IPS-15b (cell line): ENCODE results near the gene MNT.

ENCODE experiments used
- H3K27me3 ChIP-seq: one replicate; pipeline ENCODE4 v1.6.1; 2013; ENCODE audit warnings: low read length; ENCODE audit not compliant: control insufficient read depth, insufficient read depth
- H3K36me3 ChIP-seq: one replicate; pipeline ENCODE4 v1.6.1; 2013; ENCODE audit warnings: low read length; ENCODE audit not compliant: control insufficient read depth, insufficient read depth
- H3K4me1 ChIP-seq: one replicate; pipeline ENCODE4 v1.6.1; 2013; ENCODE audit warnings: mild to moderate bottlenecking, low read length; ENCODE audit not compliant: control insufficient read depth, insufficient read depth
- H3K4me3 ChIP-seq: one replicate; pipeline ENCODE4 v1.5.1; 2013; ENCODE audit warnings: low read depth, low read length
- H3K9ac ChIP-seq: one replicate; pipeline ENCODE4 v1.6.1; 2013; ENCODE audit warnings: low read depth, mild to moderate bottlenecking, low read length
- H3K9me3 ChIP-seq: one replicate; pipeline ENCODE4 v1.6.1; 2013; ENCODE audit warnings: mild to moderate bottlenecking, low read length; ENCODE audit not compliant: control insufficient read depth, insufficient read depth

The MNT gene

GRCh38 chr17:2399572-2400473 lies 1.0 kb downstream of the MNT start:
- H3K36me3 ChIP-seq: no peaks in the 10 kb centered on the region
- no peaks in the 10 kb centered on the region for H3K9me3 ChIP-seq
- H3K4me3 ChIP-seq: peak overlapping the region; percentile 91
- H3K4me1 ChIP-seq: peaks cover 25% of the 10 kb centered on the region
- H3K27me3 ChIP-seq: no peaks in the 10 kb centered on the region
- peak overlapping the region; percentile 14 for H3K9ac ChIP-seq

GRCh38 chr17:2398655-2399571 lies 1.9 kb downstream of the MNT start:
- Histone ChIP-seq H3K36me3 (no peaks in the 10 kb centered on the region), H3K9ac (peak overlapping the region; percentile 94), H3K4me3 (peak overlapping the region; percentile 91), H3K27me3 (no peaks in the 10 kb centered on the region), H3K9me3 (no peaks in the 10 kb centered on the region), H3K4me1 (peaks cover 25% of the 10 kb centered on the region)

- Histone ChIP-seq H3K4me1 (peaks cover 25% of the 10 kb centered on the region), H3K27me3 (no peaks in the 10 kb centered on the region), H3K36me3 (no peaks in the 10 kb centered on the region), H3K4me3 (peak overlapping the region; percentile 54), H3K9me3 (no peaks in the 10 kb centered on the region), H3K9ac (peak overlapping the region; percentile 42)
These were observed 2.7 kb downstream of the MNT start for GRCh38 chr17:2398182-2398581.

- H3K9ac ChIP-seq: no peak overlapping the region
- H3K9me3 ChIP-seq: no peaks in the 10 kb centered on the region
- H3K27me3 ChIP-seq: no peaks in the 10 kb centered on the region
- peaks cover 22% of the 10 kb centered on the region for H3K4me1 ChIP-seq
- peak overlapping the region; percentile 61 for H3K4me3 ChIP-seq
- H3K36me3 ChIP-seq: no peaks in the 10 kb centered on the region
These were observed 3.4 kb downstream of the MNT start for GRCh38 chr17:2397247-2398171.

GRCh38 chr17:2396568-2397246 lies 4.2 kb downstream of the MNT start:
- Histone ChIP-seq H3K4me1 (peaks cover 22% of the 10 kb centered on the region), H3K9me3 (no peaks in the 10 kb centered on the region), H3K9ac (peak overlapping the region; percentile 60), H3K4me3 (peak overlapping the region; percentile 61), H3K27me3 (no peaks in the 10 kb centered on the region), H3K36me3 (no peaks in the 10 kb centered on the region)

GRCh38 chr17:2396192-2396567 lies 4.7 kb downstream of the MNT start:
- H3K36me3 ChIP-seq: no peaks in the 10 kb centered on the region
- peaks cover 22% of the 10 kb centered on the region for H3K4me1 ChIP-seq
- H3K4me3 ChIP-seq: peak overlapping the region; percentile 61
- no peaks in the 10 kb centered on the region for H3K27me3 ChIP-seq
- peak overlapping the region; percentile 60 for H3K9ac ChIP-seq
- H3K9me3 ChIP-seq: no peaks in the 10 kb centered on the region

- H3K27me3 ChIP-seq: no peaks in the 10 kb centered on the region
- H3K36me3 ChIP-seq: no peaks in the 10 kb centered on the region
- H3K4me1 ChIP-seq: peaks cover 22% of the 10 kb centered on the region
- no peaks in the 10 kb centered on the region for H3K9me3 ChIP-seq
- peak overlapping the region; percentile 61 for H3K4me3 ChIP-seq
- no peak overlapping the region for H3K9ac ChIP-seq
These were observed 5.3 kb downstream of the MNT start for GRCh38 chr17:2395258-2396181.

- peaks cover 22% of the 10 kb centered on the region for H3K4me1 ChIP-seq
- no peak overlapping the region for H3K9ac ChIP-seq
These were observed 6.1 kb downstream of the MNT start for GRCh38 chr17:2394775-2395201.

GRCh38 chr17:2393954-2394749 lies 6.7 kb downstream of the MNT start:
- Histone ChIP-seq H3K9me3 (no peaks in the 10 kb centered on the region), H3K4me3 (peak overlapping the region; percentile 41), H3K9ac (no peak overlapping the region), H3K27me3 (no peaks in the 10 kb centered on the region), H3K36me3 (no peaks in the 10 kb centered on the region), H3K4me1 (peaks cover 22% of the 10 kb centered on the region)

More at GRCh38 chr17:2394775-2395201, 6.1 kb downstream of the MNT start:
- no peaks in the 10 kb centered on the region for H3K27me3 ChIP-seq
- no peaks in the 10 kb centered on the region for H3K9me3 ChIP-seq
- no peak overlapping the region for H3K4me3 ChIP-seq
- H3K36me3 ChIP-seq: no peaks in the 10 kb centered on the region
